Measurements from ENCODE around the gene ITFG1.
"Not testable (repeated sequence)": the region's sequence is repeated elsewhere in the genome, so short reads cannot be mapped to it uniquely, and the experiment has no call there.

The ITFG1 gene

DNA sequence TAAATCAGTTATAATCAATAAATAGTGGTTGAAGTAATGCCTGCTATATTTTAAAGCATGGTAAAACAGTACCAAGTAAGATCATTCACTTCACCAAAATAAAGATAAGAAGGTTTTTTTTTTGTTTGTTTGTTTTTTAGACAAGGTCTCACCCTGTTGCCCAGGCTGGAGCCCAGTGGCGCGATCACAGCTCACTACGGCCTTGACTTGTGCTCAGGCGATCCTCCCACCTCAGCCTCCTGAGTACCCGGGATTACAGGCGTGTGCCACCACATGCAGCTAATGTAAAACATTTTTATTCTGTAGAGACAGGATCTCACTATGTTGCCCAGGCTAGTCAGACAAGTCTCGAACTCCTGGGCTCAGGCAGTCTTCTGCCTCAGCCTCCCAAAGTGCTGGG is 232.6 kb downstream of the ITFG1 start:
- H3K9me3 Mint-ChIP-seq = peaks cover 3% of the 10 kb centered on the region
- no peak for ATAC-seq
- H3K36me3 Mint-ChIP-seq = peaks cover 60% of the 10 kb centered on the region
- no peaks in the 10 kb centered on the region for H3K27me3 Mint-ChIP-seq
- H3K4me1 Mint-ChIP-seq = no peaks in the 10 kb centered on the region
- H3K4me3 Mint-ChIP-seq = no peak overlapping the region
- H3K27ac Mint-ChIP-seq = no peak overlapping the region

DNA sequence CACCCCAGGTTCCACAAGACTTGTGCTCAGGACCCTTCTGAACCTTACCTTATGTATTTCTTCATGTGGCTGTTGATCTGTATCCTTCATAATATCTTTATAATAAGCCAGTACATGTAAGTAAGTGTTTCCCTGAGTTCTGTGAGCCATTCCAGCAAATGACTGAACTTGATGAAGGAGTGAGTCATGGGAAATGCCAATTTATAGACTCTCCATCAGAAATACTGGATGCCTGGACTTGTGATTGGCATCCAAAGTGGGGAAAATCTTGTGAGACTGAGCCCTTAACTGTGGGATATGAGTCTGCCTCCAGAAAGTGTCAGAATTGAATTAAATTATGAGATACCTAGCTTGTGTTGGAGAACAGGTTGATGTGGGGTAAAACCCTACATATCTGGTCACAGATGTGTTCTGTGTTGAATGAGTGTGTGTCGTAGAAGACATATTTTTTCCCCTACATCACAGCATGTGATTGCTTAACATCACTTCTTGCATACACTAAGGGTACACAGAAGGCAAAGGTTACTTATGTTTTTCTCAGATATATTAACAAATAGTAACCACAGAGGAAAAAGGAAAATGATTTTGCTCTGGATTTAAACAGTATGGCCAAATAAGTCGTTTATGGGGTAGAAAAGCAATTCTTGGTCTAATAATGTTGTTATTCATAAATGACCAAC is 247.0 kb downstream of the ITFG1 start:
- Mint-ChIP-seq H3K27ac (no peak overlapping the region), H3K4me1 (no peaks in the 10 kb centered on the region), H3K4me3 (no peak overlapping the region), H3K9me3 (no peaks in the 10 kb centered on the region), H3K27me3 (no peaks in the 10 kb centered on the region), H3K36me3 (peaks cover 64% of the 10 kb centered on the region)
- ATAC-seq = no peak

DNA sequence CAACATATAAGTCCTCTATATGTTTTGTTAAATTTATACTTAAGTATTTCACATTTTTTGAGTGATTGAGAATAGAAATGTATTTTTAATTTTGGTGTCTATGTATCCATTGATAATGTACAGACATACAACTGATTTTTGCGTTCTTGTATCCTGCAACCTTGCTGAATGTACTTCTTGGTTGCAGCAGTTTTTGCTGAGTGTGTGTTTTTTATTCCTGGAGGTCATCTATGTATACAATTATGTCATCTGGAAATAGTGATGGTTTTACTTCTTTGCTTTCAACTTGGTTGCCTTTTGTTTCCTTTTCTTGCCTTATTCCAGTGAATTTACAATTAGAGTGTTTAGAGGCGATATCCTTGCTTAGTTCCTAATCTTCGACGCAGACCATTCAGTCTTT is 249.6 kb downstream of the ITFG1 start:
- Mint-ChIP-seq H3K4me3 (no peak overlapping the region), H3K27ac (no peak overlapping the region), H3K36me3 (peaks cover 66% of the 10 kb centered on the region), H3K4me1 (no peaks in the 10 kb centered on the region), H3K27me3 (no peaks in the 10 kb centered on the region), H3K9me3 (no peaks in the 10 kb centered on the region)
- no peak for ATAC-seq

DNA sequence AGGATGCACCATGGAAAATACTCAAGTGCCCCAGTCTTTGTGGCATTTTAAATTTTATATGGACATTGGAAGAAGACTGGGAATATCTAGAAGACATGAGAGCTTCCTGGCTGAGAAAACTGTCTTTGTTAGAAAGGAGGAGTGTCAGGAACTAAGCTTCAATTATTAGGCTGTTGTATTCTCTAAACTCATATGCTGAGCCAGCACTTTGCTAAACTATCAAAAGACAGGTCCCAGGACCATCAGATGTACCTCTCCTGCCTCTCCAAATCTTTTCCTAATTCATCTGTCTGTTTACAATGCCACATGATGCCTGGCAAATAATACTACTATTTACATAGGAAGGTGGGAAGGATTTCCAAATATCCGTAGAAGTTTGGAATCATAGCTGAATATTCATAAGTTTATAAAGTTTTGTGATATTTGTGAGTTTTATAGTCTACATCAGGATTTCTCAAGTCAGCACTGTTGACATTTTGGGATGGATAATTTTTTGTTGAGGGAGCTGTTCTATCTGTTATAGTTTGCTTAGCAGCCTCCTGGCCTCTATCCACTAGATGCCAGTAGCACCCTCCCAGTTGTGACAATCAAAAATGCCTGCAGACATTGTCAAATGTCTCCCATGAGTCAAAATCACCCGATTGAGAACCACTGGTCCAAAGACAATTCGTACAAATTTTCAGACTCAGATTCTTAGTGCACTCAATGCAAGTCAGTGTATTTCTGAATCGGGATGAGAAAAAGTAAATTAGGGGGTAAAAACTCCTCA is 255.9 kb downstream of the ITFG1 start:
- Mint-ChIP-seq H3K27ac (no peak overlapping the region), H3K4me3 (no peak overlapping the region), H3K27me3 (no peaks in the 10 kb centered on the region), H3K4me1 (no peaks in the 10 kb centered on the region), H3K36me3 (peaks cover 41% of the 10 kb centered on the region), H3K9me3 (no peaks in the 10 kb centered on the region)
- no peak for ATAC-seq

DNA sequence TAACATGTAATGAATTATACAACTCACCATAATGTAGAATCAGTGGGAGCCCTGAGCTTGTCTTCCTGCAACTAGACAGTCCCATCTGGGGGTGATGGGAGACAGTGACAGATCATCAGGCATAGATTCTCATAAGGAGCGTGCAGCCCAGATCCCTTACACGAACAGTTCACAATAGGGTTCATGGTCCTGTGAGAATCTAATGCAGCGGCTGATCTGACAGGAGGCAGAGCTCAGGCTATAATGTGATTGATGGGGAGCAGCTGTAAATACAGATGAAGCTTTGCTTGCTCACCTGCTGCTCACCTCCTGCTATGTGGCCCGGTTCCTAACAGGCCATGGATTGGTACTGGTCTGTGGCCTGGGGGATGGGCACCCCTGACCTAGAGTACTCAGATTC is 257.4 kb downstream of the ITFG1 start:
- H3K4me1 Mint-ChIP-seq, H3K4me3 Mint-ChIP-seq, H3K27ac Mint-ChIP-seq, H3K9me3 Mint-ChIP-seq, H3K27me3 Mint-ChIP-seq, ATAC-seq: not testable (repeated sequence)
- peaks cover 35% of the 10 kb centered on the region for H3K36me3 Mint-ChIP-seq

DNA sequence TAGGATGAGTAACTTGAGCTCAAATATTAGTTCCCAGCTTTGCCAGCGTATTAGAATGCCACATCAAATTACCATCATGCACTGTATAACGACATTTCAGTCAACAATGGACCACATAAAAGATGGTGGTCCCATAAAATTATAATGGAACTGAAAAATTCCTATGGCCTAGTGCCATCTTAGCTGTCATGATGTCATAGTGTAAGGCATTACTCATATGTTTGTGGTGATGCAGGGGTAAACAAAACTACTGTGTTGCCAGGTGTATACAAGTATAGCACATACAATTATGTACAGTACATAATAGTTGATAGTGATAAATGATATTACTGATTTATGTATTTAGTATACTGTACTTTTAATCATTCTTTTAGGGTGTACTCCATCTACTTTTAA is 262.7 kb downstream of the ITFG1 start:
- Mint-ChIP-seq H3K4me1 (no peaks in the 10 kb centered on the region), H3K27me3 (no peaks in the 10 kb centered on the region), H3K4me3 (no peak overlapping the region), H3K27ac (no peak overlapping the region), H3K36me3 (peaks cover 41% of the 10 kb centered on the region), H3K9me3 (peaks cover 4% of the 10 kb centered on the region)
- ATAC-seq = no peak

DNA sequence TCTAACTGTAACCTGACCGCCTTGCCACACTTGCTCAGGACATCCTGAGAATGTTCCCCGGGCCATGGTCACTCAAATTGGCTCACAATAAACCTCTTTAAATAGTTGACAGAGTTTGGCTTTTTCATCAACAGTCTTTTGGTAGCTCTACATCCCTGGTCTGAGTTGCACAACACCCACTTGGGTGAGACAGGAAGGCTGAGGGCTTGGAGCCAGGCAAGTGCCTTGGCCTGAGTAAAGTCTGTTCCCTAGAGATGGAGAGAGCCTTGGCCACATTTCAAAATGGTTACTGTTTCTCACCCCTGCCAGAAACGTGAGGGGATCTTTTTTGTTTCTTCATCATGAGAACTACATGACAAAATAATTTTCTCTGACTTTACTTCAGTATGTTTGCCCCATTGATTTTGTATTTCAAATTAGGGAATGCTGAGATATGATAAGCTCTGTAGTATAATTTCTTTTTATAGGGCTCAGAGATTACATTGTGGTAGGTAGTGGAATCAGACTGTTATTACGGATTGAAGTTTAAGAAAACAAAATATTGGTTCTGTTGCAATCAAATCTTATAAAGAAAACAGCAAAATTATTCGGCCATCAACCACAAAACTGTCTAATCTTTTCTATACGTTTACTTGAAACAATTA is 263.2 kb downstream of the ITFG1 start:
- Mint-ChIP-seq H3K9me3 (peaks cover 7% of the 10 kb centered on the region), H3K4me1 (no peaks in the 10 kb centered on the region), H3K27ac (no peak overlapping the region), H3K27me3 (no peaks in the 10 kb centered on the region), H3K36me3 (peaks cover 42% of the 10 kb centered on the region), H3K4me3 (no peak overlapping the region)
- no peak for ATAC-seq

DNA sequence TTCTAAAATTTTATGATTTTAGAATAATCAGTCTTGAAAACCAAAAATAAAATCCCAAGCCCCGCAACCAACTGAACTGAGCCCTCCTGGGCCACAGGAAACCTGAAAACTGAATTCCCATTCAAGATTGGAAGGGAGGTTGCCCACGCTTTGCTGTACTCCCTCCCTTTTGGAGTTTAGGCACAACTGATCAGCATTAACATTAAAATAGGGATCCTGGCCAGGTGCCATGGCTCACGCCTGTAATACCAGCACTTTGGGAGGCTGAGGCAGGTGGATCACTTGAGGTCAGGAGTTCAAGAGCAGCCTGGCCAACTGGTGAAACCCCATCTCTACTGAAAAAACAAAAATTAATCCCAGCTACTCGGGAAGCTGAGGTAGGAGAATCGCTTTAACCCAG is 264.4 kb downstream of the ITFG1 start:
- Mint-ChIP-seq H3K4me3 (no peak overlapping the region), H3K9me3 (peaks cover 12% of the 10 kb centered on the region), H3K4me1 (no peaks in the 10 kb centered on the region), H3K36me3 (peaks cover 50% of the 10 kb centered on the region), H3K27ac (no peak overlapping the region), H3K27me3 (no peaks in the 10 kb centered on the region)
- no peak for ATAC-seq

DNA sequence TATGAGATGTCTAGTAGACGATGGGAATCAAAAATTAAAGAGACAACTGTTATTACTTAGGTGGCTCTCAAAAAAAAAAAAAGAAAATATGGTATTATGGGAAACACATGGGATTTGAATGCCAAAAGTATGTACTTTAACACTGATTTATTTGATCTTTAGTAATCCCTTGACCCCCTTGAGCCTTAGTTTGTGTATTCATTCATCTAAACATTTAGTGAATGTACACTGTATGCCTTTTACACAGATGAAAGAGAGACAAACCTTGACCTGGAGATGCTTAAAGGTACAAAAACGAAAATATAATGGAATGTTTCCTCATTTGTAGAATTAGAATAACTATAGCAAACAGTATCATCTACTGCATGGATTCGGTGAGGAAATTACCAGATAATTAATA is 278.5 kb downstream of the ITFG1 start:
- Mint-ChIP-seq H3K4me3 (no peak overlapping the region), H3K4me1 (no peaks in the 10 kb centered on the region), H3K36me3 (peaks cover 44% of the 10 kb centered on the region), H3K27me3 (no peaks in the 10 kb centered on the region), H3K27ac (no peak overlapping the region), H3K9me3 (no peaks in the 10 kb centered on the region)
- no peak for ATAC-seq

DNA sequence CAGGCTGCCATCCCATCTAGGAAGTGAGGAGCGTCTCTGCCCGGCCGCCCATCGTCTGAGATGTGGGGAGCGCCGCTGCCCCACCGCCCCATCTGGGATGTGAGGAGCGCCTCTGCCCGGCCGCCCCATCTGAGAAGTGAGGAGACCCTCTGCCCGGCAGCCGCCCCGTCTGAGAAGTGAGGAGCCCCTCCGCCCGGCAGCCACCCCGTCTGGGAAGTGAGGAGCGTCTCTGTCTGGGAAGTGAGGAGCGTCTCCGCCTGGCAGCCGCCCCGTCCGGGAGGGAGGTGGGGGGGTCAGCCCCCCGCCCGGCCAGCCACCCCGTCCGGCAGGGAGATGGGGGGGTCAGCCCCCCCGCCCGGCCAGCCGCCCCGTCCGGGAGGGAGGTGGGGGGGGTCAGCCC is 279.8 kb downstream of the ITFG1 start:
- not testable (repeated sequence) for H3K4me3 Mint-ChIP-seq, H3K27me3 Mint-ChIP-seq, H3K4me1 Mint-ChIP-seq, ATAC-seq, H3K27ac Mint-ChIP-seq, H3K9me3 Mint-ChIP-seq
- H3K36me3 Mint-ChIP-seq = peaks cover 47% of the 10 kb centered on the region

DNA sequence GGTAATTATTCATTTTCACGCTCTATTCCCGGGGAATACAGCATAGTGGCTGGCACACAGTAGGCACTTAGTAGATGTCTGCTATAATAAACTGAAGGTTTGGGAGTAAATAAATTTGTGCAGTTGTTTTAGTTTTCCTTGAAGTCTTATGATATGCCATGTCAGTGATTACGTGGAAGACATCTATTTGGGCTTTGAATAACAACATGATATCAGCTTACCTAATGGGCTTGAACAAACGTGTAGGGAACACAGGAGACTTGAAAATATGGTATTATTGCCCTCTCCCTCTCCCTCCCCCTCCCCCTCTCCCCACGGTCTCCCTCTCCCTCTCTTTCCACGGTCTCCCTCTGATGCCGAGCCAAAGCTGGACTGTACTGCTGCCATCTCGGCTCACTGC is 280.8 kb downstream of the ITFG1 start:
- no peak overlapping the region for H3K4me3 Mint-ChIP-seq
- H3K36me3 Mint-ChIP-seq = peaks cover 46% of the 10 kb centered on the region
- no peak overlapping the region for H3K27ac Mint-ChIP-seq
- no peaks in the 10 kb centered on the region for H3K27me3 Mint-ChIP-seq
- H3K9me3 Mint-ChIP-seq = no peaks in the 10 kb centered on the region
- ATAC-seq = no peak
- no peaks in the 10 kb centered on the region for H3K4me1 Mint-ChIP-seq

DNA sequence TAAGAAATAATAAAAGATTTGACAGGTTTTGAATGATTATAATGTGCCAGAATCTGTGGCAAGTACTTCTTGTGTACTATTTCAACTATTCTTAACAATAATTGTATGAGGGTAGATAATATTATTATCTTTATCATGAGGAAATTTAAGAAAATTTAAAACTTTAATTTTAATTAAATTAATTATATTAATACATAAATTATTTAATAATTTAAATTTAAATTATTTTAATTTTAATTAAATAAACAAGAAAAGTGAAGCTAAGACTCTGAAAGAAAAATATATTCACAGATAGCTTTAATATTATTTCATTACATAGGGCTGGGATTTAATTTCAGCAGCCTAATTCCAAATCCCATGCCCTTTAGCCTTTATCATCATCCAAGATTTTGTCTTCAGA is 285.7 kb downstream of the ITFG1 start:
- Mint-ChIP-seq H3K36me3 (peaks cover 34% of the 10 kb centered on the region), H3K4me3 (no peak overlapping the region), H3K4me1 (no peaks in the 10 kb centered on the region), H3K27me3 (no peaks in the 10 kb centered on the region), H3K9me3 (no peaks in the 10 kb centered on the region), H3K27ac (no peak overlapping the region)
- ATAC-seq = no peak

DNA sequence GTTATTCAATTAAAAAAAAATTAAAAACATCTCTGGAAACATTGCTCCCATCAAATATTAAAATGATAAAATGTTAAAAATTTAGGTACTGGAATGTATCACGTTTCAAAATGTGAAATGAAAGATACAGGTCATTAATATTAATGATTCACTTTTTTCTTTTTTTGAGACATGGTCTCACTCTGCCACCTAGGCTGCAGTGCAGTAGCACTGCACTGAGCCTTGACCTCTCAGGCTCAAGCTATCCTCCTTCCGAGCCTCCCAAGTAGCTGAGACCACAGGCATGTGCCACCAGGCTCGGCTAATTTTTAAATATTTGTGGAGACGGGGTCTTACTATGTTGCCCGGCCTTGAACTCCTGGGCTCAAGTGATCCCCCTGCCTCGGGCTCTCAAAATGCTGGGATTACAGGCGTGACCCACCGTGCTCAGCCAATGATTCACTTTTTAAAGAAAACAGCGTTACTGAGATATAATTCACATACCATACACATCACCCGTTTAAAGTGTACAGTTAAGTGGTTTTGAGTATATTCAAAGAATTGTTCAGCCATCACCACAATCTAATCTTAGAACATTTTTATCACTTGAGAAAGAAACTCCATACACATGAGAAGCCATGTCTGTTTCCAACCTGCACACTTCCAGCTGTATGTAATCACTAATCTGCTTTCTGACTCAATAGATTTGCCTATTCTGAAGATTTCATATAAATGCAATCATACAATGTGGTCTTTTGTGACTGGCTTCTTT is 298.0 kb downstream of the ITFG1 start:
- Mint-ChIP-seq H3K27ac (no peak overlapping the region), H3K4me3 (no peak overlapping the region), H3K36me3 (peaks cover 7% of the 10 kb centered on the region), H3K27me3 (no peaks in the 10 kb centered on the region), H3K4me1 (no peaks in the 10 kb centered on the region), H3K9me3 (no peaks in the 10 kb centered on the region)
- no peak for ATAC-seq

DNA sequence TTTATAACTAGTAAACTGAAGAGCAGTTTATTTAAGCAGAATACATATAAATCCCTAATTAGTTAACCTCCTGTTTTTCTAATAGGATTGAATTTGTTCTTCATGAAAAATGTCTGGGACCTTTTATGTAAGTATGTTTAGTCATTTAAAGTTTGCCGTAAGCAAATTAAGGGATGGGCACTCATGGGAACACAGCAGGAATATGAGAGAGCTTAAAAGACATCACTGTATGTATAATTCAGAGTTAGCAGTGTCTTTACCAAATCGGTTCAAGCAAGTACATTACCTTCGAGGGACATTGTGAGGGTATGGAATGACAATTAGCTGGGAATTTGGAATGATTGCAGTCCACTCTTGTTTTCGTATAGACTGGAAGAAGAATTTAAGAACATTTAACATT is 299.4 kb downstream of the ITFG1 start:
- Mint-ChIP-seq H3K4me3 (no peak overlapping the region), H3K4me1 (no peaks in the 10 kb centered on the region), H3K27ac (no peak overlapping the region), H3K36me3 (peaks cover 16% of the 10 kb centered on the region), H3K9me3 (peaks cover 4% of the 10 kb centered on the region), H3K27me3 (no peaks in the 10 kb centered on the region)
- no peak for ATAC-seq

DNA sequence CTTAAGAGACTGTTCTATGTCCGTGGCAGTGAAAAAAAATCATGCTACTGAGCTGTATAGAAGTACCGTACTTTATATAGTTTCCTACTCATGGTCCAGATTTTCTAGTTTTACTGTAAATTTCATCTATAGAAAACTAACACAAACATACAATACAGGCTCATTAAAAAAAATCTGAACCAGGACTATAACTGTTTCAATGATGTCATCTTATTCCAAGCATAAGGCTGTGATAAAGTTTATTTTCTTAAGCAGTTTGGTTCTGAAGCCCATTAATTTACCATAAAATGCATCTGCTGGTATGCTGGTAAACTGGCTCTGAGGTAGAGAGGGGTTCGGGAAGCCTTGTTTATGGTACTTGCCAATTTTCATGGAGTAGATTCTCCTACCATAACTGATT is 300.4 kb downstream of the ITFG1 start:
- Mint-ChIP-seq H3K27me3 (no peaks in the 10 kb centered on the region), H3K4me3 (no peak overlapping the region), H3K36me3 (peaks cover 25% of the 10 kb centered on the region), H3K4me1 (no peaks in the 10 kb centered on the region), H3K9me3 (peaks cover 4% of the 10 kb centered on the region), H3K27ac (no peak overlapping the region)
- ATAC-seq = no peak
